Measurements from ENCODE around the gene SOCS1. TPM values are rescaled to one million over a fixed set of nuclear protein-coding genes. Genes with fewer than 3 reads are reported as not detected.
A peak's percentile ranks its signal among the peaks of the same experiment; 100 is the strongest.

The SOCS1 gene
- total and polyA plus RNA-seq, 9 of the 15 experiments (the other 6 are each of a cell fraction or from before 2014, with no cell fraction given): 0.04 to 7.5 (median 2.3) TPM

DNA sequence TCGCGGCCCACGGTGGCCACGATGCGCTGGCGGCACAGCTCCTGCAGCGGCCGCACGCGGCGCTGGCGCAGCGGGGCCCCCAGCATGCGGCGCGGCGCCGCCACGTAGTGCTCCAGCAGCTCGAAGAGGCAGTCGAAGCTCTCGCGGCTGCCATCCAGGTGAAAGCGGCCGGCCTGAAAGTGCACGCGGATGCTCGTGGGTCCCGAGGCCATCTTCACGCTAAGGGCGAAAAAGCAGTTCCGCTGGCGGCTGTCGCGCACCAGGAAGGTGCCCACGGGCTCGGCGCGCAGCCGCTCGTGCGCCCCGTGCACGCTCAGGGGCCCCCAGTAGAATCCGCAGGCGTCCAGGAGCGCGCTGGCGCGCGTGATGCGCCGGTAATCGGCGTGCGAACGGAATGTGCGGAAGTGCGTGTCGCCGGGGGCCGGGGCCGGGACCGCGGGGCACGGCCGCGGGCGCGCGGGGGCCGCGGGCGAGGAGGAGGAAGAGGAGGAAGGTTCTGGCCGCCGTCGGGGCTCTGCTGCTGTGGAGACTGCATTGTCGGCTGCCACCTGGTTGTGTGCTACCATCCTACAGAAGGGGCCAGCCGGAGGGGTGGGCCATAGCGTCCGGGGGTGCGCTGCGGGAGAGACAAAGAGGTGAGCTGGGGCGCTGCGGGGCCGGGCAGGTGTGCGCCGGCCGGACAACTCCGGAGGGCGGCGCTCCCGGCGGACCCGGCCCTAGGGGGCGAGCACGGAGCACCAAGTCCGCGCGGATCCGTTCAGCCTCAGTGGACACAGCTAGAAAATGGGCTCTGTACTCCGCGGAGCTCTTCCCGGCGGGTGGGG lies 879 bp downstream of the SOCS1 start (continued):
- TF ChIP-seq ZNF436 (CRISPR knock-in tag; IDR thresholded peaks at IDR 0.05): no peak
- peak; percentile 76; the same call in 1 of the 2 replicates for TF ChIP-seq MED1 (CRISPR knock-in tag; IDR thresholded peaks at IDR 0.05; ENCODE audit: borderline replicate concordance)
- no peak for TF ChIP-seq ZNF644 (tag; IDR thresholded peaks at IDR 0.05; ENCODE audit: low read depth)
- TF ChIP-seq ZNF639 (CRISPR knock-in tag; conservative IDR thresholded peaks at IDR 0.05 in 1 of 2, IDR thresholded peaks at IDR 0.05 in 1 of 2): peak in 1 of 2 experiments; percentile 52; a peak in 1 of 4 replicates
- TF ChIP-seq OTX1 (CRISPR knock-in tag; IDR thresholded peaks at IDR 0.05): no peak
- peak; percentile 94 for TF ChIP-seq KDM2B (CRISPR knock-in tag; IDR thresholded peaks at IDR 0.05)
- peak; percentile 99 for TF ChIP-seq L3MBTL2 (IDR thresholded peaks at IDR 0.05)
- TF ChIP-seq ZNF79 (CRISPR knock-in tag; IDR thresholded peaks at IDR 0.05; ENCODE audit: low read depth): no peak
- TF ChIP-seq TRIM24 (IDR thresholded peaks at IDR 0.05): no peak
- peak in 1 of 2 experiments; percentile 99; a peak in 3 of 4 replicates for TF ChIP-seq MLX (CRISPR knock-in tag; conservative IDR thresholded peaks at IDR 0.05)
- peak; percentile 98 for TF ChIP-seq ZNF232 (CRISPR knock-in tag; IDR thresholded peaks at IDR 0.05)
- TF ChIP-seq HMBOX1 (IDR thresholded peaks at IDR 0.05): no peak
- no peak for TF ChIP-seq ZNF140 (CRISPR knock-in tag; IDR thresholded peaks at IDR 0.05)
- TF ChIP-seq SIN3B (IDR thresholded peaks at IDR 0.05; ENCODE audit: low read depth): 0 out of 2 replicates have a peak, but pooled peaks have one; percentile 16
- TF ChIP-seq GTF2F1 (IDR thresholded peaks at IDR 0.05; ENCODE audit: low read depth, low read length): no peak
- TF ChIP-seq, protein P1, sequence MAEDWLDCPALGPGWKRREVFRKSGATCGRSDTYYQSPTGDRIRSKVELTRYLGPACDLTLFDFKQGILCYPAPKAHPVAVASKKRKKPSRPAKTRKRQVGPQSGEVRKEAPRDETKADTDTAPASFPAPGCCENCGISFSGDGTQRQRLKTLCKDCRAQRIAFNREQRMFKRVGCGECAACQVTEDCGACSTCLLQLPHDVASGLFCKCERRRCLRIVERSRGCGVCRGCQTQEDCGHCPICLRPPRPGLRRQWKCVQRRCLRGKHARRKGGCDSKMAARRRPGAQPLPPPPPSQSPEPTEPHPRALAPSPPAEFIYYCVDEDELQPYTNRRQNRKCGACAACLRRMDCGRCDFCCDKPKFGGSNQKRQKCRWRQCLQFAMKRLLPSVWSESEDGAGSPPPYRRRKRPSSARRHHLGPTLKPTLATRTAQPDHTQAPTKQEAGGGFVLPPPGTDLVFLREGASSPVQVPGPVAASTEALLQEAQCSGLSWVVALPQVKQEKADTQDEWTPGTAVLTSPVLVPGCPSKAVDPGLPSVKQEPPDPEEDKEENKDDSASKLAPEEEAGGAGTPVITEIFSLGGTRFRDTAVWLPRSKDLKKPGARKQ (CRISPR knock-in tag; IDR thresholded peaks at IDR 0.05): no peak
- TF ChIP-seq EZH2 (IDR thresholded peaks at IDR 0.05; ENCODE audit: borderline replicate concordance, low read depth, low read length): no peak
- TF ChIP-seq MCM3 (IDR thresholded peaks at IDR 0.05): no peak
- TF ChIP-seq SMARCE1 (IDR thresholded peaks at IDR 0.05): no peak
- TF ChIP-seq STAT5A (IDR thresholded peaks at IDR 0.05; ENCODE audit: borderline replicate concordance, low read length): no peak
- TF ChIP-seq ARID3B (CRISPR knock-in tag; IDR thresholded peaks at IDR 0.05; ENCODE audit: borderline replicate concordance): peak; percentile 91; the same call in 1 of the 2 replicates
- TF ChIP-seq CHCHD3 (CRISPR knock-in tag; IDR thresholded peaks at IDR 0.05): no peak
- TF ChIP-seq ZNF507 (tag; conservative IDR thresholded peaks at IDR 0.05): no peak

Data from K562 (cell line).